SK-N-MC (cell line): ENCODE data around the gene GALNT4.

Experiments used
- EZH2 ChIP-seq: fragments of 200-600 bp; sonication (generic); IDR thresholded peaks from one replicate; pipeline ENCODE4 v1.6.1; 2017; ENCODE audit warnings: antibody characterized with exemption
- POLR2AphosphoS5 ChIP-seq: IDR thresholded peaks from 2 replicates; pipeline ENCODE4 v1.6.1; 2012; ENCODE audit warnings: mild to moderate bottlenecking, low read depth, low read length, borderline replicate concordance

GRCh38 chr12:89497005-89497404 is 27.6 kb downstream of the GALNT4 start:
- TF ChIP-seq POLR2AphosphoS5 (no peak), EZH2 (no peak)
